Measurements from ENCODE around the gene FGD4.
A peak's percentile ranks its signal among the peaks of the same experiment; 100 is the strongest.

The FGD4 gene

DNA sequence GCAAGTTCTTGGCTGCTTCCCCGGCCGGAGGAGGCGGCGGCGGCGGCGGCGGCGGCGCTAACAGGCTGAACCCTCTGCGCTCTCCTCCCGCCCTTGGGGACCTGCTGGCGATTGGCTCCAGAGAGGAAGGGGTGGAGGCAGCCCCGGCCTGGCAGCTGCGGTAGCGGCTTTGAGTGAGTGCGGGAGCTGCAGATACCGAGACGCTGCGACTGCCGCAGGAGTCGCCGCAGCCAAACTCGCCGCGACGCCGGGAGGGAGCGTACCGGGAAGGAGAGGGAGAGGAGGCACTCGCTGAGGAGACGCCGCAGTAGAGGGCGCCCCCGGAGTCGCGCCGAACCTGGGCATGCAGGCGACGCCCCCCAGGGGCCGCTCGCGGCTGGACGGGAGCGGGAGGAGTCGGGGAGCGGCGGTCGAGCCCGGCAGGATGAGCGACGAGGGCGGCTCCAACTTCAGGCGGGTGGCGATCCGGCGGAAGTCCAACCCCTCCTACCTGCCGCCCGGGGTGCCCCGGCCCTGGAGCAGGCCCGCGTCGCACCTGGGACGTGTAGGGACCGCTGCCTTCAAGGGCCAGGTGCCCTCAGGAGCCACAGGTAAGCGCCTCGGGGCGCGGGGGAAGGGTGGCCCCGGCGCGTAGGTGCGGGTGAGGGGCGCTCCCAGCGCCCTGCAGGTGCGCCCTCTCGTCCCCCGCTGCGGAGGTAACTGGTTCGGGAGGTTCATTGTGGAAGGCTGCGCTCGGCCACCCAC is at the start of gene FGD4:
FGD4 (plus strand) TSS at position 189 of the 744 bp plus-strand sequence.
- DNase-seq (ENCODE audit: low read depth) = no peak
- TF ChIP-seq, protein P1, sequence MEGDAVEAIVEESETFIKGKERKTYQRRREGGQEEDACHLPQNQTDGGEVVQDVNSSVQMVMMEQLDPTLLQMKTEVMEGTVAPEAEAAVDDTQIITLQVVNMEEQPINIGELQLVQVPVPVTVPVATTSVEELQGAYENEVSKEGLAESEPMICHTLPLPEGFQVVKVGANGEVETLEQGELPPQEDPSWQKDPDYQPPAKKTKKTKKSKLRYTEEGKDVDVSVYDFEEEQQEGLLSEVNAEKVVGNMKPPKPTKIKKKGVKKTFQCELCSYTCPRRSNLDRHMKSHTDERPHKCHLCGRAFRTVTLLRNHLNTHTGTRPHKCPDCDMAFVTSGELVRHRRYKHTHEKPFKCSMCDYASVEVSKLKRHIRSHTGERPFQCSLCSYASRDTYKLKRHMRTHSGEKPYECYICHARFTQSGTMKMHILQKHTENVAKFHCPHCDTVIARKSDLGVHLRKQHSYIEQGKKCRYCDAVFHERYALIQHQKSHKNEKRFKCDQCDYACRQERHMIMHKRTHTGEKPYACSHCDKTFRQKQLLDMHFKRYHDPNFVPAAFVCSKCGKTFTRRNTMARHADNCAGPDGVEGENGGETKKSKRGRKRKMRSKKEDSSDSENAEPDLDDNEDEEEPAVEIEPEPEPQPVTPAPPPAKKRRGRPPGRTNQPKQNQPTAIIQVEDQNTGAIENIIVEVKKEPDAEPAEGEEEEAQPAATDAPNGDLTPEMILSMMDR (IDR thresholded peaks at IDR 0.05; ENCODE audit: control insufficient read depth, insufficient read depth, low read depth, low read length, missing control alignments) = peak; percentile 32
- peak within 1 kb of the TSS; percentile 67 for H3K4me3 ChIP-seq (ENCODE audit: control insufficient read depth, low read depth, low read length)

DNA sequence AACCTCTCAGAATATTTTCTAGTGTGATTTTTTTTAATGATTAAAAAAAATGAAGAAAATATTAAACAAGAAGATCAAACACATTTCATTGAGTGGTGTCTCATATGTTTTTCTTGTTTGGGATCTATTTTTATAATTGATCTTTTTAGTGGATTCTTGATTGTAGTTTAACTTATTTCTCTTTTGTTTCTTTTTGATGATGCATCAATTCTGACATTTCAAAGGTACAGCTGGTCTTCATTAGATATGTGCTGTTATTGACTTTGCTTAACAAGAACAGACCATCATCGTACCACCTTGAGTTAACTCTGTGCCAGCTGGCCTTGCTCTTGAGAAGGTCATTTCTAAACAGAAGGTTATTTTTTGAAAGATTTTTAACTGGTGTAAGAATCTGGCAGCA is 45.8 kb upstream of the FGD4 start:
- no peak overlapping the region for H3K4me3 ChIP-seq (ENCODE audit: control insufficient read depth, low read depth, low read length)
- TF ChIP-seq, protein P1 (IDR thresholded peaks at IDR 0.05; ENCODE audit: control insufficient read depth, insufficient read depth, low read depth, low read length, missing control alignments) = no peak

DNA sequence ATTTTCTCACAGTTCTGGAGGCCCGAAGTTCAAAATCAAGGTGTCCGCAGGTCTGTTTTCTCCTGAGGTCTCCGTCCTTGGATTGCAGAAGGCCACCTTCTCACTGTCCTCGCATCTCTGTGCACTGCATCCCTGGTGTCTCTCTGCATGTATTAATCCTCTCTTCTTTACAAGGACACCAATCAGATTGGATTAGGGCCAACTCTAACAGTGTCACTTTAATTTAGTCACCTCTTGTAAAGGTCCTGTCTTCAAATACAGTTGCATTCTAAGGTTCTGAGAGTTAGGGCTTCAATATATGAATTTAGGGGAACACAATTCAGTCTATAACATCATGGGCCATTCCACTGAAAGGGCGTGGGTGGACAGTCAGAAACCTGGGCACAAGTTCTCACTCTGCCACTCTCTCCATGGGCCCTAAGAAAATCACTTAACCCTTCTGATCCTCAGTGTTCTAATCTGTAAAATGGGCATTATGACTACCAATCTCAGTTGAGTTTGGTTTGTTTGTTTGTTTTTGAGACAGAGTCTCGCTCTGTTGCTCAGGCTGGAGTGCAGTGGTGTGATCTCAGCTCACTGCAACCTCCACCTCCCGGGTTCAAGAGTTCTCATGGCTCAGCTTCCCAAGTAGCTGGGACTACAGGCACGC is 41.6 kb upstream of the FGD4 start:
- DNase-seq (ENCODE audit: low read depth) = no peak
- H3K4me3 ChIP-seq (ENCODE audit: control insufficient read depth, low read depth, low read length) = no peak overlapping the region
- TF ChIP-seq, protein P1 (IDR thresholded peaks at IDR 0.05; ENCODE audit: control insufficient read depth, insufficient read depth, low read depth, low read length, missing control alignments) = no peak

More for the DNA sequence above, 45.8 kb upstream of the FGD4 start:
- DNase-seq (ENCODE audit: low read depth) = no peak

DNA sequence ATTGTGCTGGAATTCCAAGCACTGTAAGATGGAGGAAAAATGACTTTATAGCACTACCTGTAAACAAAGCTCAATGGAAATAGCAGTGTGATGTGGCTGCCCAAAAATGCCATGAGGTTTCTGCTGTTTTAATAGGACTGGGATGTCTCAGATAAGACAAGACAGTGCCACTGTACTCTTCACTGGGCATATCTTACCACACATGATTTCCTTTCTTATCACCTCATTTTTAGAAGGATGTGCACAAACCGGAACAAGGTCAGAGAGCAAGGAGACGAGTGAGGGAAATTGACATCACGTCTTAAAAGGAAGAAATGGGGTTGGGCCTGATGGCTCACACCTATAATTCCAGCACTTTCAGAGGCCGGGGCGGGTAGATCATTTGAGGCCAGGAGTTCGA is 38.4 kb upstream of the FGD4 start:
- no peak overlapping the region for H3K4me3 ChIP-seq (ENCODE audit: control insufficient read depth, low read depth, low read length)
- no peak for DNase-seq (ENCODE audit: low read depth)
- TF ChIP-seq, protein P1 (IDR thresholded peaks at IDR 0.05; ENCODE audit: control insufficient read depth, insufficient read depth, low read depth, low read length, missing control alignments) = no peak

DNA sequence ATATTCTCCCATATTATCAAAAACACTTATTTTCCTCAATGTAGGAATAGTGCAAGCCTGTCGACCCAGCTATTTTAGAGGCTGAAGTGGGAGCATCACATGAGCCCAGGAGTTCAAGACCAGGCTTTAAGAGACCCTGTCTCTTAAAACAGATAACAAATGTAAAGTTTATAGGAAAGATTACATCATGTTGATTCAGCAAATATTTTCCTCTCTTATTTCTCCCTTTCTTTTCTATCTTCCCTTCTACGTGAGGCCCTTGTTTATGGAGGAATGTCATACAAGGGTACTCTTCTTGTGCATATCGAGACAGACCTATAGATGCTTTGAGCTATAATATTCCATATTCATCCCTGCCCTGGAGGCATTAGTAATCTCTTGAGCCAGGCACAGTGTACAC is 36.5 kb upstream of the FGD4 start:
- DNase-seq (ENCODE audit: low read depth) = no peak
- TF ChIP-seq, protein P1 (IDR thresholded peaks at IDR 0.05; ENCODE audit: control insufficient read depth, insufficient read depth, low read depth, low read length, missing control alignments) = no peak
- H3K4me3 ChIP-seq (ENCODE audit: control insufficient read depth, low read depth, low read length) = no peak overlapping the region

DNA sequence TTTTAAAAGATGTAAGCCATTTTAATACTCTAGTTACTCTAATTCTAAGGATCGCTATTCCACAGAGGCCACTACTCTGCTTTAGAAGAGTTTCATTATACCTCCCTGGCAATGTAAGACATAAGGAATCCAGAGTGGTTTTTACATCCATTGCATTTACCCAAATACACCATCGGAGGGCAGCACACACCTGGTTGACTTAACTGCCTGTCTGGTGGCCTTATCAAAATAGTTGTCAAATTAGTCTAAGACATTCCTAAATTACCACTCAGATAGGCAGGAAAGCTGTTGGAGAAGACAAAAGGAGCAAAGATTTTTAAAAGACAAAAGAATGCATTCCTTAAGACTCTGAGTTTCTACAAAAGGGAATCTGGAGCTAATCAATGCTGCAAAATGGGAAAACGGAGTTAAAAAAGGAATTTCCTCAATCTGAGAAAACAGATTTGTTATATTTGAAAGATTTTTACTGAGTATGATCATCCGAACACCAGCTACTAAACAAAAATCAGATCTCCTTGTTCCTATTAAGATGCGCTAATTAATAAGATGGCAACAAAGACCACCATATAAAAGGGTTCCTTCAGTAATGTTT is 33.8 kb upstream of the FGD4 start:
- DNase-seq (ENCODE audit: low read depth) = peak; percentile 63
- no peak overlapping the region for H3K4me3 ChIP-seq (ENCODE audit: control insufficient read depth, low read depth, low read length)
- TF ChIP-seq, protein P1 (IDR thresholded peaks at IDR 0.05; ENCODE audit: control insufficient read depth, insufficient read depth, low read depth, low read length, missing control alignments) = peak; percentile 79

All from AG09309 (cell line).